Thoracic aorta (tissue), 2 donors: ENCODE measurements around the gene INPP5A. TPM values are rescaled to one million over a fixed set of nuclear protein-coding genes. Genes with fewer than 3 reads are reported as not detected.

Experiments used
- ATAC-seq: fragments of 150-250 bp; one replicate; pipeline ENCODE4 v1.8.0; 2017; ENCODE audit warnings: low read depth; ENCODE audit not compliant: insufficient number of reproducible peaks, low FRiP score
- DNase-seq: peaks from one replicate; pipeline ENCODE4 v3.0.0-alpha.2; 2020; ENCODE audit warnings: low spot score
- H3K27ac ChIP-seq, 2 donors: fragments of 200-600 bp; sonication (generic); 1 replicate in 1 of 2; 2 replicates in 1 of 2; pipeline ENCODE4 v1.5.1; 2016; ENCODE audit warnings: mild to moderate bottlenecking in 2 of 2, moderate library complexity in 2 of 2
- H3K27me3 ChIP-seq: fragments of 200-600 bp; sonication (generic); replicated peaks from 2 replicates; pipeline ENCODE4 v1.6.0; 2016; ENCODE audit warnings: mild to moderate bottlenecking; ENCODE audit not compliant: insufficient read depth
- H3K36me3 ChIP-seq: fragments of 200-600 bp; sonication (generic); one replicate; pipeline ENCODE4 v1.5.1; 2016
- H3K4me1 ChIP-seq, 2 donors: fragments of 200-600 bp; sonication (generic); 1 replicate in 1 of 2; 2 replicates in 1 of 2; pipeline versions ENCODE4 v1.5.1 to v1.6.0; 2016; ENCODE audit warnings: low read depth in 2 of 2, mild to moderate bottlenecking in 1 of 2; ENCODE audit not compliant: control insufficient read depth in 1 of 2
- H3K4me3 ChIP-seq: fragments of 200-600 bp; sonication (generic); 2 replicates; pipeline ENCODE4 v1.5.1; 2016; ENCODE audit warnings: mild to moderate bottlenecking
- H3K9me3 ChIP-seq: fragments of 200-600 bp; sonication (generic); 2 replicates; pipeline ENCODE4 v1.5.1; 2016
- total RNA-seq, 2 donors: library from RNA; depleted of rRNA; stranded (reverse); fragments of >200 nt; gene quantifications; one replicate each; pipeline versions ENCODE4 v1.1.0 to v1.2.3, GENCODE V29; 2016
- TF ChIP-seq, protein P1 (sequence below): fragments of 200-600 bp; sonication (generic); IDR thresholded peaks from one replicate; pipeline ENCODE4 v1.5.1; 2019; ENCODE audit warnings: antibody characterized with exemption

The INPP5A gene
- total RNA-seq, 2 donors from 2014 or later = 120 to 142 TPM

DNA sequence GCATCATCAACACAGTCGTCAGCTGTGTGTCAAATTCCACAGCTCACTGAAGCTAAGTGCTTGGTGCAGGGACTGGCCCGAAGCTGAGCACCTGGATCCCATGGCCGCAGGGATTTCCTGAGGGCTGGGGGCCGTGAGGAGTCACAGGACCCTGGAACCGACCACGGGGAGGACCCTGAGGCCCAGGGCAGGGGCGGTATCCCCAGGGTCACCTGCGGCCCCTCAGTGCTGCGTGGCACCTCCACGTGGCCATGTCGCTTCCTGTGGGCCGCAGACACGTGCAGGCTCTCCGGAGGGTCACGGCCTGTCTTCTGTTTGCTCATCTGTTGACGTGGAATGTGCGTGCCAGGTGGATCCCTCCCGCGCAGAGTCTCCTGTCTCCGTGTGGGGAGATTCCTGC lies 194.9 kb downstream of the INPP5A start:
- ATAC-seq = no peak
- H3K36me3 ChIP-seq = peaks cover 14% of the 10 kb centered on the region

DNA sequence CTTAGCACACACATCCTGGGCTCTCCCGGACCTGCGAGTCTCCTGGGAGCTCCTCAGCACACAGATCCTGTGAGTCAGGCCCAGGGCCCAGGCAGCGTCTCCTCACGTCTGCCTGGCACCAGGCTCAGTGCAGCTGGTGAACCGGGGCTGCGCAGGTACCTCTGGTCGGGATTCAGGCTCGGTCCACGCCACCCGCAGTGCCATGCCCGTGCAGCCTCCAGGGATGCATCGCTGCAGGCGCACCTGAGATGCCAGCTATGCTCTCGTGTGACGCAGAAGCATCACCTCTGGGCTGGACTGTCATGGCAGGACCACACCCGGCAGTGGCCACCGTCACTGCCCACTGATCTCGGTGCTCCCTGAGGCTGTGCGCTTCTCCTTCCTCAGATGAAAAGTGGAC lies 196.3 kb downstream of the INPP5A start:
- DNase-seq = no peak
- no peak for ATAC-seq
- H3K27ac ChIP-seq = no peak overlapping the region
- no peaks in the 10 kb centered on the region for H3K27me3 ChIP-seq
- TF ChIP-seq, protein P1, sequence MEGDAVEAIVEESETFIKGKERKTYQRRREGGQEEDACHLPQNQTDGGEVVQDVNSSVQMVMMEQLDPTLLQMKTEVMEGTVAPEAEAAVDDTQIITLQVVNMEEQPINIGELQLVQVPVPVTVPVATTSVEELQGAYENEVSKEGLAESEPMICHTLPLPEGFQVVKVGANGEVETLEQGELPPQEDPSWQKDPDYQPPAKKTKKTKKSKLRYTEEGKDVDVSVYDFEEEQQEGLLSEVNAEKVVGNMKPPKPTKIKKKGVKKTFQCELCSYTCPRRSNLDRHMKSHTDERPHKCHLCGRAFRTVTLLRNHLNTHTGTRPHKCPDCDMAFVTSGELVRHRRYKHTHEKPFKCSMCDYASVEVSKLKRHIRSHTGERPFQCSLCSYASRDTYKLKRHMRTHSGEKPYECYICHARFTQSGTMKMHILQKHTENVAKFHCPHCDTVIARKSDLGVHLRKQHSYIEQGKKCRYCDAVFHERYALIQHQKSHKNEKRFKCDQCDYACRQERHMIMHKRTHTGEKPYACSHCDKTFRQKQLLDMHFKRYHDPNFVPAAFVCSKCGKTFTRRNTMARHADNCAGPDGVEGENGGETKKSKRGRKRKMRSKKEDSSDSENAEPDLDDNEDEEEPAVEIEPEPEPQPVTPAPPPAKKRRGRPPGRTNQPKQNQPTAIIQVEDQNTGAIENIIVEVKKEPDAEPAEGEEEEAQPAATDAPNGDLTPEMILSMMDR = no peak
- no peaks in the 10 kb centered on the region for H3K4me1 ChIP-seq
- no peaks in the 10 kb centered on the region for H3K9me3 ChIP-seq
- H3K4me3 ChIP-seq = no peak overlapping the region
- peaks cover 14% of the 10 kb centered on the region for H3K36me3 ChIP-seq

More for the DNA sequence above, 194.9 kb downstream of the INPP5A start:
- H3K27me3 ChIP-seq = no peaks in the 10 kb centered on the region
- no peaks in the 10 kb centered on the region for H3K9me3 ChIP-seq
- no peak for DNase-seq
- TF ChIP-seq, protein P1 = no peak
- H3K27ac ChIP-seq = no peak overlapping the region
- H3K4me3 ChIP-seq = no peak overlapping the region
- H3K4me1 ChIP-seq = no peaks in the 10 kb centered on the region

DNA sequence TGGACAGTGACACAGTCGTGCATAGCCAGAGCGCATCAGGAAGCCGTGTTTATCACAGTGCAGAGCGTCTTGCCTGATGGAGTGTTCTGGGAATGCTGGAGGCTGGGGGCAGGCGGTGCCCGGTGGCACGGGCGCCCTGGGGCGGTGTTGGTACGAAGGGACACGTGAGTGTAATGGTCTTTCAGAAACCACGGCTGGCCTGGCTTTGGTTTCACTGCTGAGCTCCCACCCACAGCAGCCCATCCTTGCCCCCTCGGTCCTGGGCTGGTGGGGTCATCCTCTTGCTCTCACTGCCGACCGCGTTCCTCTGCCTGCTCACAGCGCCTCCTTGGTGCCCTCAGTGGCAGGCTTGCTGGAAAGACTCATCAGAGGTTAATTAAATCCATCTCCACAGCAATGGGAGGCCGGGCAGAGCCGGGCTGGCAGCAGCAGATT lies 197.8 kb downstream of the INPP5A start:
- ATAC-seq = no peak
- H3K36me3 ChIP-seq = peaks cover 22% of the 10 kb centered on the region
- H3K9me3 ChIP-seq = no peaks in the 10 kb centered on the region
- no peak overlapping the region for H3K4me3 ChIP-seq
- TF ChIP-seq, protein P1 = no peak
- H3K27ac ChIP-seq = no peak overlapping the region
- DNase-seq = no peak
- H3K4me1 ChIP-seq = no peaks in the 10 kb centered on the region
- H3K27me3 ChIP-seq = no peaks in the 10 kb centered on the region

DNA sequence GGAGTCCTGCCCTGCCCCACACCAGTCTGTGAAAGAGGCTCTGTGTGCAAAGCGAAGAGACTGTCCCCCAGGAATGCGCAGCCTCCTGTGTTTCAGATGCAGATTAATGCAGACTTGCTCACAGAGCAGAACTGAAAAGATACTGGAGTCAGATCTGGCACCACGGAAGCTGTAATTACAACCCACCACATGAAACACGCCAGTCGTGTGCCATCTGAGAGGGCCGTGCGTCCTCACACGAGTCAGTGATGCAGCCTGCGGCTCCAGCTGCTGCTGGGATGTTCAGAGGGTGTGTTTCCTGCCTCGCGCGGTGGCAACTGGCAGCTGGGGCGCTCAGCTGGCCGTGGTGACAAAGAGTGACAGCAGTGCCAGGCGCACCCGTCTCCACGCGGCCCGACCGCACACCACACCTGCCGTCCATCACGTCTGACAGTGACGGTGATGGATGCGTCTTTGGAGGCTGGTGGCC lies 198.4 kb downstream of the INPP5A start:
- DNase-seq (no peak), ATAC-seq (no peak)
- Histone ChIP-seq H3K4me3 (no peak overlapping the region), H3K4me1 (no peaks in the 10 kb centered on the region), H3K27ac (no peak overlapping the region), H3K27me3 (no peaks in the 10 kb centered on the region), H3K36me3 (peaks cover 22% of the 10 kb centered on the region), H3K9me3 (no peaks in the 10 kb centered on the region)
- TF ChIP-seq, protein P1 = no peak

DNA sequence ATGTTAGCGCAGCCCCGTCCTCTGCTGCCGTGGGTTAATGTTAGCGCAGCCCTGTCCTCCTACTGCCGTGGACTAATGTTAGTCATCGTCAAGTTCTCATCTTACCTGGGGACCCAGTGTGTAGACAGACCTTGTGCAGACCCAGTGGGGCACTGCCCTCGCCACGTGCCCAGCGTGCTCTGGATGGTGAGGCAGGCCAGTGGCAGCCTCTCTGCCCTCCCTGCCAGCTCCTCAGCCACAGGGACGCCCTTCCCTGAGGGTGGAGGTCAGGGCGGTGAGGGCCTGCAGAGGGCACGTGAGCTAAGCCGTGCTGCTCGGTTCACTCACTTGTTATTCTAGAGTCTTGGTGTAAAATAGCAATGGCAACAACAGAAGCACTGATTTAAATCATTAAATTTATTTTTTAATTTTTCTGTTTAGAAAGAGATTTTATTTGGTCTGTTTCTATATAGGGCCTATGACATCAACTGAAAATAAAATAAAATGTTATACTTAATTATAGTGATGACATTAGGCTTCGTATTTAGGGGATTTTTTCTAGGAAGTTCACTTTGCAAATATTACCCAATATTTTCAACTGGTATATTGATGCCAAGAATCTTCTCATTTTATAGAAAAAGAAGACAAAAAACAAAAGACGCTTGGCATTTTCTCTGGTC lies 199.9 kb downstream of the INPP5A start:
- ATAC-seq (no peak), DNase-seq (no peak)
- TF ChIP-seq, protein P1 = no peak
- H3K9me3 ChIP-seq = no peaks in the 10 kb centered on the region
- no peak overlapping the region for H3K4me3 ChIP-seq
- no peaks in the 10 kb centered on the region for H3K4me1 ChIP-seq
- peaks cover 27% of the 10 kb centered on the region for H3K36me3 ChIP-seq
- H3K27ac ChIP-seq = no peak overlapping the region
- no peaks in the 10 kb centered on the region for H3K27me3 ChIP-seq
